ENCODE measurements around the gene STRIP1. TPM values are rescaled to one million over a fixed set of nuclear protein-coding genes. Genes with fewer than 3 reads are reported as not detected.

The STRIP1 gene
- total RNA-seq, 2 donors from 2014 or later = 27.9 to 34.1 TPM

GRCh38 chr1:110050602-110051261 lies 16.3 kb downstream of the STRIP1 start:
- intact Hi-C loops (cut with DNase I) = no loop called here
- Histone ChIP-seq H3K4me3 (no peak overlapping the region), H3K9me3 (no peaks in the 10 kb centered on the region), H3K9ac (ENCODE audit: low read depth in 2 of 2, low read length in 2 of 2) (no peak overlapping the region), H3K4me1 (peaks cover 3% of the 10 kb centered on the region), H3K27me3 (no peaks in the 10 kb centered on the region), H3K36me3 (peaks cover 16% of the 10 kb centered on the region), H3K27ac (no peak overlapping the region)
- no peak for DNase-seq
- TF ChIP-seq CTCF (IDR thresholded peaks at IDR 0.05) = no peak

GRCh38 chr1:110051262-110051648 lies 16.8 kb downstream of the STRIP1 start:
- H3K4me1 ChIP-seq = peaks cover 3% of the 10 kb centered on the region
- DNase-seq = no peak
- intact Hi-C loops (cut with DNase I) = no loop called here
- no peak overlapping the region for H3K27ac ChIP-seq
- H3K36me3 ChIP-seq = peaks cover 16% of the 10 kb centered on the region
- no peaks in the 10 kb centered on the region for H3K9me3 ChIP-seq
- H3K27me3 ChIP-seq = no peaks in the 10 kb centered on the region
- no peak overlapping the region for H3K9ac ChIP-seq (ENCODE audit: low read depth in 2 of 2, low read length in 2 of 2)
- no peak for TF ChIP-seq CTCF (IDR thresholded peaks at IDR 0.05)
- no peak overlapping the region for H3K4me3 ChIP-seq

- peak; percentile 89 for TF ChIP-seq CTCF (IDR thresholded peaks at IDR 0.05)
- DNase-seq = peak; percentile 78
- H3K27ac ChIP-seq = no peak overlapping the region
Measured at GRCh38 chr1:110053552-110054428, 19.4 kb downstream of the STRIP1 start.

GRCh38 chr1:110055493-110056284 lies 21.3 kb downstream of the STRIP1 start:
- intact Hi-C loops (cut with DNase I) = loop anchor here (2.0 kb wide), 1 partner anchor 49 kb away; no protein-coding TSS in a partner anchor
- peak overlapping the region; percentile 12 for H3K27ac ChIP-seq
- TF ChIP-seq CTCF (IDR thresholded peaks at IDR 0.05) = no peak

More at GRCh38 chr1:110053552-110054428, 19.4 kb downstream of the STRIP1 start:
- H3K4me1 ChIP-seq = peaks cover 3% of the 10 kb centered on the region
- H3K4me3 ChIP-seq = no peak overlapping the region
- intact Hi-C loops (cut with DNase I) = no loop called here
- no peak overlapping the region for H3K9ac ChIP-seq (ENCODE audit: low read depth in 2 of 2, low read length in 2 of 2)
- peaks cover 17% of the 10 kb centered on the region for H3K36me3 ChIP-seq
- no peaks in the 10 kb centered on the region for H3K27me3 ChIP-seq
- H3K9me3 ChIP-seq = no peaks in the 10 kb centered on the region

GRCh38 chr1:110056285-110056683 lies 21.9 kb downstream of the STRIP1 start:
- Histone ChIP-seq H3K27me3 (no peaks in the 10 kb centered on the region), H3K4me3 (no peak overlapping the region), H3K27ac (peak overlapping the region; percentile 12), H3K9ac (ENCODE audit: low read depth in 2 of 2, low read length in 2 of 2) (no peak overlapping the region), H3K36me3 (peaks cover 17% of the 10 kb centered on the region), H3K9me3 (no peaks in the 10 kb centered on the region), H3K4me1 (no peaks in the 10 kb centered on the region)
- no peak for DNase-seq
- intact Hi-C loops (cut with DNase I) = loop anchor here (2.0 kb wide), 1 partner anchor 49 kb away; no protein-coding TSS in a partner anchor
- TF ChIP-seq CTCF (IDR thresholded peaks at IDR 0.05) = no peak

More at GRCh38 chr1:110055493-110056284, 21.3 kb downstream of the STRIP1 start:
- no peaks in the 10 kb centered on the region for H3K27me3 ChIP-seq
- H3K4me1 ChIP-seq = no peaks in the 10 kb centered on the region
- H3K36me3 ChIP-seq = peaks cover 17% of the 10 kb centered on the region
- H3K9ac ChIP-seq (ENCODE audit: low read depth in 2 of 2, low read length in 2 of 2) = no peak overlapping the region
- no peak for DNase-seq
- H3K9me3 ChIP-seq = no peaks in the 10 kb centered on the region
- no peak overlapping the region for H3K4me3 ChIP-seq

Measured in colonic mucosa (tissue), 4 donors.